H9 (cell line): ENCODE measurements around the gene ASCC1. TPM values are rescaled to one million over a fixed set of nuclear protein-coding genes. Genes with fewer than 3 reads are reported as not detected.

Source experiments
- DNase-seq: peaks from one replicate; pipeline ENCODE4 v3.0.0-alpha.2; 2017
- H2AFZ ChIP-seq: one replicate; pipeline ENCODE4 v1.6.1; 2013; ENCODE audit warnings: mild to moderate bottlenecking, low read length, control low read depth, moderate library complexity
- H2AK5ac ChIP-seq: 2 replicates; pipeline ENCODE4 v1.6.1; 2013; ENCODE audit warnings: low read length, control low read depth, mixed read lengths; ENCODE audit not compliant: insufficient read length
- H2BK120ac ChIP-seq: one replicate; pipeline ENCODE4 v1.6.1; 2013; ENCODE audit warnings: low read depth, mild to moderate bottlenecking, low read length, control low read depth, inconsistent platforms; ENCODE audit not compliant: poor library complexity, severe bottlenecking
- H2BK12ac ChIP-seq: 2 replicates; pipeline ENCODE4 v1.6.1; 2013; ENCODE audit warnings: low read length, control low read depth, mixed read lengths, low read depth; ENCODE audit not compliant: insufficient read length
- H2BK15ac ChIP-seq: 2 replicates; pipeline ENCODE4 v1.6.1; 2013; ENCODE audit warnings: low read depth, low read length, control low read depth
- H2BK20ac ChIP-seq: one replicate; pipeline ENCODE4 v1.6.1; 2013; ENCODE audit warnings: low read depth, mild to moderate bottlenecking, low read length, control low read depth, inconsistent platforms; ENCODE audit not compliant: poor library complexity, severe bottlenecking
- H2BK5ac ChIP-seq: 2 replicates; pipeline ENCODE4 v1.6.1; 2013; ENCODE audit warnings: low read length, control low read depth, mixed read lengths; ENCODE audit not compliant: insufficient read length
- H3K14ac ChIP-seq: 2 replicates; pipeline ENCODE4 v1.6.1; 2013; ENCODE audit warnings: low read length, control low read depth; ENCODE audit not compliant: insufficient read depth
- H3K18ac ChIP-seq: 2 replicates; pipeline ENCODE4 v1.6.1; 2013; ENCODE audit warnings: low read depth, mild to moderate bottlenecking, mixed read lengths, low read length, control low read depth; ENCODE audit not compliant: insufficient read length
- H3K23ac ChIP-seq: 2 replicates; pipeline ENCODE4 v1.6.1; 2013; ENCODE audit warnings: low read length, control low read depth, mixed read lengths, low read depth; ENCODE audit not compliant: insufficient read length
- H3K23me2 ChIP-seq: 2 replicates; pipeline ENCODE4 v1.6.1; 2013; ENCODE audit warnings: low read depth, mild to moderate bottlenecking, mixed read lengths, low read length, control low read depth; ENCODE audit not compliant: insufficient read length, poor library complexity, severe bottlenecking
- H3K27ac ChIP-seq: 2 replicates; pipeline ENCODE4 v1.5.1; 2013; ENCODE audit warnings: low read length, control low read depth, mixed read lengths, low read depth; ENCODE audit not compliant: insufficient read length
- H3K27me3 ChIP-seq: 2 replicates; pipeline ENCODE4 v1.6.1; 2013; ENCODE audit warnings: low read length, control low read depth, inconsistent platforms; ENCODE audit not compliant: insufficient read depth
- H3K4ac ChIP-seq: 2 replicates; pipeline ENCODE4 v1.6.1; 2013; ENCODE audit warnings: low read depth, mild to moderate bottlenecking, control low read depth, inconsistent platforms, low read length, moderate library complexity
- H3K4me1 ChIP-seq: 2 replicates; pipeline ENCODE4 v1.6.1; 2013; ENCODE audit warnings: low read length, control low read depth, inconsistent platforms; ENCODE audit not compliant: insufficient read depth
- H3K4me2 ChIP-seq: 2 replicates; pipeline ENCODE4 v1.6.1; 2013; ENCODE audit warnings: low read length, control low read depth, mixed read lengths; ENCODE audit not compliant: insufficient read length, insufficient read depth
- H3K56ac ChIP-seq: 2 replicates; pipeline ENCODE4 v1.6.1; 2013; ENCODE audit warnings: low read depth, mild to moderate bottlenecking, mixed read lengths, low read length, control low read depth; ENCODE audit not compliant: insufficient read length
- H3K79me1 ChIP-seq: 2 replicates; pipeline ENCODE4 v1.6.1; 2013; ENCODE audit warnings: low read depth, mild to moderate bottlenecking, moderate library complexity, low read length, control low read depth, inconsistent platforms; ENCODE audit not compliant: insufficient read depth, poor library complexity, severe bottlenecking
- H3K79me2 ChIP-seq: 2 replicates; pipeline ENCODE4 v1.6.1; 2013; ENCODE audit warnings: low read length, control low read depth, inconsistent platforms; ENCODE audit not compliant: insufficient read depth
- H3K9ac ChIP-seq: 2 replicates; pipeline ENCODE4 v1.6.1; 2013; ENCODE audit warnings: low read length, control low read depth, mixed read lengths; ENCODE audit not compliant: insufficient read length; ENCODE audit errors: extremely low read depth
- H3K9me3 ChIP-seq: one replicate; pipeline ENCODE4 v1.6.1; 2013; ENCODE audit warnings: low read depth, low read length, inconsistent platforms; ENCODE audit not compliant: control insufficient read depth
- H3T11ph ChIP-seq: one replicate; pipeline ENCODE4 v1.6.1; 2013; ENCODE audit warnings: mild to moderate bottlenecking, low read length, control low read depth, inconsistent platforms
- H4K20me1 ChIP-seq: one replicate; pipeline ENCODE4 v1.6.1; 2013; ENCODE audit not compliant: control insufficient read depth, insufficient read length, insufficient read depth
- H4K5ac ChIP-seq: 2 replicates; pipeline ENCODE4 v1.6.1; 2013; ENCODE audit warnings: low read depth, mild to moderate bottlenecking, mixed read lengths, low read length, control low read depth; ENCODE audit not compliant: insufficient read length
- H4K8ac ChIP-seq: replicated peaks from 2 replicates; pipeline ENCODE4 v1.6.1; 2013; ENCODE audit warnings: low read length, control low read depth, mixed read lengths, low read depth; ENCODE audit not compliant: insufficient read length
- H4K91ac ChIP-seq: 2 replicates; pipeline ENCODE4 v1.6.1; 2013; ENCODE audit warnings: low read depth, mild to moderate bottlenecking, moderate library complexity, mixed read lengths, low read length, control low read depth; ENCODE audit not compliant: insufficient read length
- H3K27ac Mint-ChIP-seq, 3 experiments: 2 replicates in 2 of 3; 3 replicates in 1 of 3; pipeline ENCODE4 v1.8.0; 2020 to 2021; ENCODE audit warnings: mixed read lengths in 3 of 3, mild to moderate bottlenecking in 1 of 3, moderate library complexity in 1 of 3
- H3K27me3 Mint-ChIP-seq: 2 replicates; pipeline ENCODE4 v1.8.0; 2021; ENCODE audit warnings: low read depth, mild to moderate bottlenecking, moderate library complexity, mixed read lengths
- H3K36me3 Mint-ChIP-seq, 3 experiments: 2 replicates in 2 of 3; 3 replicates in 1 of 3; pipeline ENCODE4 v1.8.0; 2020 to 2021; ENCODE audit warnings: low read depth in 3 of 3, mixed read lengths in 3 of 3; ENCODE audit not compliant: insufficient read depth in 1 of 3
- H3K4me1 Mint-ChIP-seq, 2 experiments: 2 replicates each; pipeline ENCODE4 v1.8.0; 2020; ENCODE audit warnings: mixed read lengths in 2 of 2
- H3K4me3 Mint-ChIP-seq, 2 experiments: 2 replicates in 1 of 2; 3 replicates in 1 of 2; pipeline ENCODE4 v1.8.0; 2020 to 2021; ENCODE audit warnings: mild to moderate bottlenecking in 2 of 2, mixed read lengths in 2 of 2, moderate library complexity in 1 of 2
- H3K9me3 Mint-ChIP-seq, 2 experiments: 2 replicates in 1 of 2; 3 replicates in 1 of 2; pipeline ENCODE4 v1.8.0; 2020; ENCODE audit warnings: mild to moderate bottlenecking in 2 of 2, mixed read lengths in 2 of 2, moderate library complexity in 1 of 2
- CTCF ChIP-seq: fragments of 200-600 bp; sonication (generic); conservative IDR thresholded peaks from 3 replicates; pipeline ENCODE4 v1.8.0; 2021; ENCODE audit warnings: antibody characterized with exemption, mild to moderate bottlenecking
- WGBS: extraction: QIAGEN DNeasy Blood & Tissue Kit; methylation state at CpG from one replicate; pipeline ENCODE4 v1.1.7; 2013; ENCODE audit warnings: missing lambda C conversion rate, low lambda C conversion rate, mixed read lengths; ENCODE audit not compliant: insufficient read length; ENCODE audit errors: extremely low coverage; 5-methylcytosine and 5-hydroxymethylcytosine counted together
- total RNA-seq: library from RNA; stranded (reverse); gene quantifications from 2 replicates; pipeline ENCODE4 v1.2.1, GENCODE V29; 2021

Gene ASCC1
- total RNA-seq, 1 experiment from 2014 or later = 41.2 TPM

- H2BK15ac ChIP-seq = no peak overlapping the region
- no peak overlapping the region for H4K8ac ChIP-seq
- no peak overlapping the region for H2AFZ ChIP-seq
- Mint-ChIP-seq H3K36me3 (peaks cover 0 to 11% (median 10%) of the 10 kb centered on the region in 3 experiments; a peak in 5 of 7 replicates), H3K4me1 (peaks cover 0 to 4% of the 10 kb centered on the region in 2 experiments; a peak in 1 of 4 replicates), H3K4me3 (no peak overlapping the region), H3K9me3 (no peaks in the 10 kb centered on the region), H3K27me3 (no peaks in the 10 kb centered on the region), H3K27ac (no peak overlapping the region)
- H3K56ac ChIP-seq = no peak overlapping the region
- H3K4me2 ChIP-seq = no peak overlapping the region
- no peaks in the 10 kb centered on the region for H4K20me1 ChIP-seq
- no peak overlapping the region for H3K18ac ChIP-seq
- no peak overlapping the region for H3K9ac ChIP-seq
- TF ChIP-seq CTCF = no peak
- no peak for DNase-seq
- WGBS = no CpG with 5 or more reads among the region's 2 CpGs
- H3K79me2 ChIP-seq = no peaks in the 10 kb centered on the region
- no peaks in the 10 kb centered on the region for H3K27me3 ChIP-seq
- no peaks in the 10 kb centered on the region for H3K9me3 ChIP-seq
- H2BK20ac ChIP-seq = no peak overlapping the region
- H3K4ac ChIP-seq = no peak overlapping the region
- H3K14ac ChIP-seq = no peak overlapping the region
- no peaks in the 10 kb centered on the region for H3K23me2 ChIP-seq
- H4K91ac ChIP-seq = no peak overlapping the region
- no peak overlapping the region for H3K27ac ChIP-seq
- H3T11ph ChIP-seq = no peak overlapping the region
- no peak overlapping the region for H4K5ac ChIP-seq
- H2BK5ac ChIP-seq = no peak overlapping the region
- H2BK120ac ChIP-seq = no peak overlapping the region
- H2BK12ac ChIP-seq = no peak overlapping the region
- H3K23ac ChIP-seq = no peak overlapping the region
- no peaks in the 10 kb centered on the region for H3K4me1 ChIP-seq
- H2AK5ac ChIP-seq = no peak overlapping the region
- no peaks in the 10 kb centered on the region for H3K79me1 ChIP-seq
Observed at GRCh38 chr10:72106154-72106849, 109.8 kb downstream of the ASCC1 start.
